ENCODE results near the gene NELFB. TPM values are rescaled to one million over a fixed set of nuclear protein-coding genes. Genes with fewer than 3 reads are reported as not detected.

NELFB gene
- polyA plus RNA-seq, 3 donors = 36.1 to 38.9 (median 37.9) TPM

GRCh38 chr9:137222190-137223077 is 32.7 kb upstream of the NELFB start, which contains the start of gene RNF208:
Gene RNF208 (minus strand): TSS chr9:137222240. CDS start chr9:137221212, 1,028 bp downstream.
- WGBS, 3 donors = 5% methylated on average over 53 to 88 of the region's 88 CpGs
- H3K27ac ChIP-seq (ENCODE audit: low read depth, low read length) = no peak within 1 kb of the TSS

GRCh38 chr9:137223078-137223970 is 31.8 kb upstream of the NELFB start:
- 1 to 3% (median 1%) methylated on average over 47 to 63 of the region's 63 CpGs for whole genome bisulfite sequencing, 3 donors
- H3K27ac ChIP-seq (ENCODE audit: low read depth, low read length) = no peak overlapping the region

- WGBS, 3 donors = 54 to 56% (median 55%) methylated on average over 22 to 23 of the region's 23 CpGs
- H3K27ac ChIP-seq (ENCODE audit: low read depth, low read length) = no peak within 1 kb of the TSS
Observed at GRCh38 chr9:137224830-137225694, 30.1 kb upstream of the NELFB start, which contains the start of gene CYSRT1. Gene CYSRT1 (plus strand): TSS chr9:137225174. CDS start chr9:137225622, 448 bp downstream.

DNA sequence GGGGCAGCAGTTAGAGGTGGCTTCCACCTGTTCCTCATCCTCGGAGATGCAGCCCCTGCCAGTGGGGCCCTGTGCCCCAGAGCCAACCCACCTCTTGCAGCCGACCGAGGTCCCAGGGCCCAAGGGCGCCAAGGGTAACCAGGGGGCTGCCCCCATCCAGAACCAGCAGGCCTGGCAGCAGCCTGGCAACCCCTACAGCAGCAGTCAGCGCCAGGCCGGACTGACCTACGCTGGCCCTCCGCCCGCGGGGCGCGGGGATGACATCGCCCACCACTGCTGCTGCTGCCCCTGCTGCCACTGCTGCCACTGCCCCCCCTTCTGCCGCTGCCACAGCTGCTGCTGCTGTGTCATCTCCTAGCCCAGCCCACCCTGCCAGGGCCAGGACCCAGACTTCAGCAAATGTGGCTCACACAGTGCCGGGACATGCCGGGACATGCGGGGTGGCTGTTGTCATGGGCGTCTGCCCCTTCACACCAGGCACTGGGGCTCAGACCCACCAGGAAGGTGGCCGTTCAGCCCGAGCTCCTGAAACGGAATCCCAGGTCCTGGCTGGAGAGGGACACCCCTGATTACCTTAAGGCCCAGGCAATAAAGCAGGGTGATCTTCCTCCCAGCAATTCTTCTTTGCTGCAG is 29.3 kb upstream of the NELFB start:
- H3K27ac ChIP-seq (ENCODE audit: low read depth, low read length) = no peak overlapping the region
- WGBS, 3 donors = 79% methylated on average over 21 of the region's 21 CpGs

- 64 to 70% (median 66%) methylated on average over 18 of the region's 18 CpGs for WGBS, 3 donors
- H3K27ac ChIP-seq (ENCODE audit: low read depth, low read length) = no peak overlapping the region
Observed at GRCh38 chr9:137226338-137227053, 28.6 kb upstream of the NELFB start.

- H3K27ac ChIP-seq (ENCODE audit: low read depth, low read length) = no peak within 1 kb of the TSS
- WGBS, 3 donors = 11 to 39% (median 31%) methylated on average over 22 to 25 of the region's 25 CpGs
Observed at GRCh38 chr9:137227054-137227852, 27.9 kb upstream of the NELFB start, which contains the start of gene RNF224. Gene RNF224 (plus strand): TSS chr9:137227502. CDS start chr9:137228336, 834 bp downstream.

DNA sequence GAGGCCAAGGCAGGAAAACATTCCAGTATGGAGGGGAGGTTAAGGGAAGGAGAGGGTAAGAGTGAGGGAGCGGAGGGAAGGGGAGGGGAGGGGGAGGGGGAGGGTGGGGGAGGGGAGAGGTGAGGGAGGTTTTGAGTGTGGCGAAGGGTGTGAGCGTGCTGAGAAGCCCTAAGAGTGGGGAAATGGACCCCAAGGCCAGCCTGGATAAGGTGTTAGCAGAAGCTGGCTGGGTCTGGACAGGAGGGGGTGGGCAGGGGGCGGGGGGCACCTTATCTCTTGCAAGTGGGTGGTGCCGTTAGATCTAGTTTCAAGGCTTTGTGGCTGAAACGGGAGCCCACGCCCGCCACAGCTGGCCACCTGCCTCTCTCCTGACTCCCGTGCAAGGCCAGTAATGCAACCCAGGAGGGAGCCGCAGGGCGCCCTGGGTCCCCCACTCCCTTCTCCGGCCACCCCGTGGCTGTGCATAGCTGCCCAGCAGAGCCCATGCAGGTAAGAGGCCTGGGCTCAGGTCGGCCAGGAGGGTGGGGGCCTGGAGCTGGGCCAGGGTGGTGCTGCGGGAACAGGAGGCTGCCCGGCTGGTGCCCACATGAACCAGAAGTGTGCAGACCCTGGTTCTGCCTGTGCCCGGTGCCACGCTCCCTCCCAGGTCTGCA is 27.1 kb upstream of the NELFB start:
- no peak overlapping the region for H3K27ac ChIP-seq (ENCODE audit: low read depth, low read length)
- WGBS, 3 donors = 25 to 43% (median 33%) methylated on average over 18 of the region's 18 CpGs

DNA sequence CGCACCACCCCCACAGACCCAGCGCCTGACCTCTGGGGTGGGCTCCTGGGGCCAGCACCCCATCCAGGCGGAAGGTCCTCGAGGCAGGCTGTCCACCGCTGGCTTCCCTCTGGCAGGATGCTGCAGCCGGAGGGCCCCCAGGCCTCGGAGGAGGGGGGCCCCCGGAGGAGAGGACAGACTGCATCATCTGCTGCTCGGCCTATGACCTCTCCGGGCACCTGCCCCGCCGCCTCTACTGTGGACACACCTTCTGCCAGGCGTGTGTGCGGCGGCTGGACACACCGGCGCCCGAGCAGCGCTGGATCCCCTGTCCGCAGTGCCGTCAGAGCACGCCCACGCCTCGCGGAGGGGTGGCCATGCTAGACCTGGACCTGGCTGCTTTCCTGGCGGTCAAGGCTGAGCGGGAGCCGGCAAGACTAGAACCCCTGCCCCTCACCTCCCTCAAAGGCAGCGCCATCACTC is 26.6 kb upstream of the NELFB start:
- WGBS, 3 donors = 53 to 57% (median 56%) methylated on average over 27 to 29 of the region's 29 CpGs
- H3K27ac ChIP-seq (ENCODE audit: low read depth, low read length) = no peak overlapping the region

DNA sequence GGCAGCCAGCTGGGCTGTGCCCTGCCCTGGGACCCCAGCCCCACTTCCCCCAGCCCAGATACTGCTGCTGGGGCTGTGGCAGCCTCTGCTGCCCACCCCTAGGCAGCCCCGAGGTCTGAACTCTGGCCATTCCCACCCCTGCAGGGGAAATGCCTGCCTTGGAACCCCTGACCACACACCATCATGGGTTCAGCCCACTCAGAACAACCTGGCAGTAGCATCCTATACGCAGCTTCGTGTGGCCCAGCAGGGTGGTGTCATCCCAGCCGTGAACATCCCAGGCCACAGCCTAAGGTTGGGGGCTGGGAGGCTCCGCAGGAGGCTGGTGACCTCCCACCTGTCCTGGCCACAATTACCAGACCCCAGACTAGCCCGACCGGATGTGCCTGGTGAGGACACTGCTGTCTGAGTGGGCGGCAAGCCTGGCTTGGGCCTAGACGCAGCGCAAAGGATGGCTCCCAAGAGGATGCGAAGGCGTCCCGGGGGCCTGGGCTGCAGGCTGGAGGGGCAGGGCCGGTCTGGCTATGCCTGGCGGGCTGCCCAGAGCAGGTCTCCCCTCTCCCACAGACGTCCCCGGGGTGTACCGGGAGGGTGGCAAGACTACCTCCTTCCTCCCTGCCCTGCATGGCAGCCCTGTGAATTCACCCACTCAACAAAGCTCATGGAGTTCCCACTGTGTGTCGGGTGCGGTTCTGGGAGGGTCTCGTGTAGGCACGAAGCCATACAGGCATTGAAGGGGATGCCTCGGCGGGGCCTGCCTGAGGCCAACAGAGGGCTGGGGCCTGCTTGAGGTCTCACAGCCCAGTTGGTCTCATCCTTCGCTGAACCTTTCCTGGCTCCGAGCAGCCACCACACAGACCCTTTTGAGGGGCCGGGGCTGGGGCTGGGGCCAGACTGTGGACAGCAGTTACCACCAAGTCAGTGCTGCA is 25.9 kb upstream of the NELFB start:
- WGBS, 3 donors = 59 to 73% (median 61%) methylated on average over 26 to 27 of the region's 27 CpGs

DNA sequence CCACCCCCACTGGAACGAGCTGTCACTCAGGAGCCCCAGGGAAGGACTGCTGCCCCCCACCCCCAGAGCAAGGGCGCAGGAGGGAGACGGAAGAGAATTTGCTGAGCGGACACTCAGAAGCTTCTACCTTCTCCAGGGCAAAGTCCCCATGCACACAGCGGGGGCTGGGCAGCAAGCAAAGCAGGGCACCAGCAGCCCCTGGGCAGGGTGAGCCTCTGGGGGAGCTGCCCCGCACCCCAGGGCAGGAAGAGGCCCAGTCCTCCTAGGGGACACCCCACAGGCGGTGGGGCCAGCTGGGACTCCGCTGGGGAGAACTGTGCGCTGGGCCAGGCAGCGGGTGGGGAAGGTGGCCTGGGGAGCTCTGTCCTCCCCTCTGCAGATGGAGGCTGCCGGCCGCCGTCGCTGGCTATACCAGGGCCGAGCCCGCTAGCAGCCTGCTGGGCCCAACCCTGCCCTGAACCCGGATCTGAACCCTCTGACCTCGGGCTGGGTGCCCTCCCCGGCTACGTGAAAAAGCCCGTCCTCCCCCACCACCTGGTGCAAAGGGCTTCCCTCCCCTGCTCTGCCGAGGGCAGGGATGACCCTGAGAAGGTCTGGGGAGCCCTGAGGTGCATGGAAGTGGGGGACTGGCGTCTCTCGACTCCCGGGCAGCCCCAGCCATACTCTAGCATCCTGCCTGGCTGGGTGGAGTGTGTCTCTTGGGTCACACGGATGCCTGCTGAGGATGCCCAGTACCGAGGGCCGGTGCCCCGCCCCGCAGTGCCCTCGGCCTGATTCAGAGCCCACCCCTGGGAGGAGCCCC is 25.0 kb upstream of the NELFB start:
- 57 to 63% (median 59%) methylated on average over 24 to 31 of the region's 31 CpGs for WGBS, 3 donors
- H3K27ac ChIP-seq (ENCODE audit: low read depth, low read length) = no peak overlapping the region

More for the DNA sequence above, 25.9 kb upstream of the NELFB start:
- no peak overlapping the region for H3K27ac ChIP-seq (ENCODE audit: low read depth, low read length)

DNA sequence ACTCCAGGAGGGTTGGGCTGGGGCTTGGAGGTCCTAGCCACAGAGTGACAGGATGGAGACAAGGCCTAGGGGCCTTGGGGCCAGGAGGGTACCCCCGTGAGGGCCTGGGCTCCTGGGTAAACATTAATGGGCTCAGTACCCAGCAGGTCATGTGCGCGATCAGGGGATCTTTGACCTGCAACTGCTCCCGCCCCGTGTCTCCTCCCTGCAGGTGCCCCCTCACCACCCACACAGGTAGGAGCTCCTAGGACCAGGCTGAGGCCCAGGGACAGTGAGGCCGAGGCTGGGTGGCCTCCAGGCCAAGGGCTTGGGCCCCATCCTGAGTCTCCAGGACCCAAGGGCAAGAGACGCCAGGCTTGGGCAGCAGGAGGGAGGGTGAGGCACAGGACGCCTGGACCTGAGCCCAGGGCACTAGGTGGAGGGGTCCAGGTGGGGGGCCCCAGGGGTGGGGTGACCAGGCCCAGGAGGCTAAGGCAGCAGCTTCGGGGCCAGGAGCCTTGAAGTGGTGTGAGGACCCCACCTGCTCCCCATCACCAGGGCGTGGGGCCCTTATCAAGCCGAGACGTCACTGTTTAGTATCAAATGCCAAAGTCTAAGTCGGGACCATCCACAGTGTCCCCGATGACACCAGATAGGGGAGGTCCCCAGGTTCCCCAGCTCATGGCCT is 24.3 kb upstream of the NELFB start, which contains the start of gene SLC34A3:
SLC34A3 (plus strand) TSS at position 197 of the 667 bp plus-strand sequence. CDS start 802 bp downstream, outside the sequence.
- WGBS, 3 donors = 62 to 72% (median 72%) methylated on average over 14 of the region's 14 CpGs
- H3K27ac ChIP-seq (ENCODE audit: low read depth, low read length) = no peak within 1 kb of the TSS

DNA sequence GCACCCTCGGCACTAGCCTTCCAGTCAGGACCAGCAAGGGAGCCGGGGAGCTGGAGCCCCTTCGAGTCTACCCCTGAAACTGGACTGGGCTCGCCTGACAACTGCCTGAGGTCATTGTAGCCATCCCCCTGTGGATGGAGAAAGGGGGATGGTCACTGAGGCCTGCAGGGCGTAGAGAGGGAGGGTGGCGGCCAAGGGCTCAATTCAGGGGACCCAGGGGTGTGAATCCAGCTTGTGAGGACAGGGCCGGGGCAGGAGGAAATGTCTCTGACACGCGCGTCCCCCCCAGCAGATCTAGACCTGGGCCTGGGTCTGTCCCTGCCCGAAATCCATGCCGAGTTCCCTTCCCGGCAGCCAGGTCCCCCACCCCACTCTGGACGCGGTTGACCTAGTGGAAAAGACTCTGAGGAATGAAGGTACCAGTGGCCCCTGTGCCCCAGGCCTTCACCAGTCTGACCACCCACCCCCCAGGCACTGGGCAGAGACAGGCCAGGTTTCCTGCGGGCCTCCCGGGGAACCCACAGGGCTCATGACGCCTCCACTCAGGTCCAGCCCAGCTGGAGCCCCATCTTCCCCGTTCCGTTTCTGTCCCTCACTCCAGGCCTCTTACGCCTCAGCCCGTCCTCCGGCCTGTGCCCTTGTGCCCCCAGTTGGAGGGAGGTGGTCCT is 23.6 kb upstream of the NELFB start:
- WGBS, 3 donors = 79 to 89% (median 81%) methylated on average over 22 to 23 of the region's 23 CpGs
- no peak overlapping the region for H3K27ac ChIP-seq (ENCODE audit: low read depth, low read length)

DNA sequence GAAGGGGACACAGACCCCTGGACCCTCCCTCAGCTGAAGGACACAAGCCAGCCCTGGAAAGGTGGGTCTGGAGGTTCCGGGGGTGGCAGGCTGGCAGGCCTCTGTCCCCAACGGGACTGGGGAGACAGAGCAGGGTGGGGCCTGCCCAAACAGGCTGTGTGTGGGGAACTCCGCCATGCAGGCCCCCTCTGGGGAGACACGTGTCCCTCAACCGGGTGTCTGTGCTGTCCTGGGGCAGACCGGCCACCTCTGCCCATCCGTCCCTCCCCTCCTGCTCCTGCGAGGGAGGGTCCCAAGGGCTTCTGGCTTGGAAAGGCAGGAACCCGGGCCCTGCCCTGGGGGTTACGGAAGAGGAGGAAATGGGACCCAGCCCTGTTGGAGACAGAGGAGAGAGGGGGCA is 23.0 kb upstream of the NELFB start:
- H3K27ac ChIP-seq (ENCODE audit: low read depth, low read length) = no peak overlapping the region
- WGBS, 3 donors = 57 to 78% (median 69%) methylated on average over 10 of the region's 10 CpGs
